GM13977 (cell line): ENCODE data around the gene ZNF716.

ENCODE experiments used
- DNase-seq: peaks from one replicate; pipeline ENCODE4 v3.0.0; 2012; ENCODE audit warnings: low spot score
- CTCF ChIP-seq: IDR thresholded peaks from 2 replicates; pipeline ENCODE4 v1.5.1; 2012; ENCODE audit warnings: mild to moderate bottlenecking, control low read depth; ENCODE audit not compliant: insufficient read depth; ENCODE audit errors: extremely low read depth, missing control alignments
- in situ Hi-C: fragments of 300-500 bp; cut with MboI; formaldehyde crosslinking; loops from one replicate; pipeline ENCODE4 v1.12.0; 2022; ENCODE audit warnings: low sequenced_read_pairs, low pct_unique_long_range_greater_than_20kb, mixed read lengths, inconsistent platforms; ENCODE audit not compliant: unreplicated experiment

The ZNF716 gene

GRCh38 chr7:57415730-57416129 lies 34.2 kb upstream of the ZNF716 start:
- in situ Hi-C loops = no loop called here
- TF ChIP-seq CTCF = no peak

GRCh38 chr7:57416601-57417358 lies 33.2 kb upstream of the ZNF716 start:
- no peak for DNase-seq
- in situ Hi-C loops = no loop called here
- TF ChIP-seq CTCF = no peak

More at GRCh38 chr7:57415730-57416129, 34.2 kb upstream of the ZNF716 start:
- DNase-seq = no peak

- DNase-seq = no peak
- no peak for TF ChIP-seq CTCF
- in situ Hi-C loops = no loop called here
These were observed 32.2 kb upstream of the ZNF716 start for GRCh38 chr7:57417736-57418135.

GRCh38 chr7:57423768-57424167 lies 26.2 kb upstream of the ZNF716 start:
- peak; percentile 1 for DNase-seq
- TF ChIP-seq CTCF = no peak

GRCh38 chr7:57424515-57425238 lies 25.3 kb upstream of the ZNF716 start:
- in situ Hi-C loops = no loop called here
- DNase-seq = peak; percentile 2
- TF ChIP-seq CTCF = no peak

More at GRCh38 chr7:57423768-57424167, 26.2 kb upstream of the ZNF716 start:
- in situ Hi-C loops = no loop called here

- in situ Hi-C loops = no loop called here
- TF ChIP-seq CTCF = no peak
- DNase-seq = peak; percentile 2
These were observed 24.6 kb upstream of the ZNF716 start for GRCh38 chr7:57425239-57425944.
